Measurements from ENCODE around the gene HSD11B2.

DNA sequence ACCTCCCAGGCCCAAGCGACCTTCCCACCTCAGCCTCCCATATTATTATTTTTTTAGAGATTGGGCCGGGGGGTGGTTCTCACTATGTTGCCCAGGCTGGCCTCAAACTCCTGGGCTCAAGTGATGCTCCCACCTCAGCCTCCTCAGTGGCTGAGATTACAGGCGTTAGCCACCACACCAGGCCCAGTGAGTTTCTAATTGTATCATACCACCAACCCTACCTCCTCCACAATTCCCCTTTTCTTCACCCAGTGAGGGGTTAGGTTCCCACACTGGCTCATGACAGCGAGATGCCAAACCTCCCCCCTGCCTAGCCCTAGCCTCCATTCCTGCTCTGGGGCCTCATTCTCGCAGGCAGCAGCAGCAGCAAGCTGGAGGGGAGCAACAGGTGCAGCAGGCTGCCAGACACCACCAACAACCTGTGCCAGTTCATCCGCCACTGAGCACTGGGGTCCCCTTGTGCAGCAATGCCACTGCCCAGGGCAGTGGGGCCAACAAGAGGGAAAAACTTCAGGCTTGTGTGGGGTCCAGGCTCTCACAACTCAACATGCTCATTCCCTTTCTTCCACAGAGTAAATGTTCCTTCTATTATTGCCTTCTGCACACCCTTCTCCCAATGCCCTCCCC is 41.0 kb downstream of the HSD11B2 start:
- TF ChIP-seq, protein P1, sequence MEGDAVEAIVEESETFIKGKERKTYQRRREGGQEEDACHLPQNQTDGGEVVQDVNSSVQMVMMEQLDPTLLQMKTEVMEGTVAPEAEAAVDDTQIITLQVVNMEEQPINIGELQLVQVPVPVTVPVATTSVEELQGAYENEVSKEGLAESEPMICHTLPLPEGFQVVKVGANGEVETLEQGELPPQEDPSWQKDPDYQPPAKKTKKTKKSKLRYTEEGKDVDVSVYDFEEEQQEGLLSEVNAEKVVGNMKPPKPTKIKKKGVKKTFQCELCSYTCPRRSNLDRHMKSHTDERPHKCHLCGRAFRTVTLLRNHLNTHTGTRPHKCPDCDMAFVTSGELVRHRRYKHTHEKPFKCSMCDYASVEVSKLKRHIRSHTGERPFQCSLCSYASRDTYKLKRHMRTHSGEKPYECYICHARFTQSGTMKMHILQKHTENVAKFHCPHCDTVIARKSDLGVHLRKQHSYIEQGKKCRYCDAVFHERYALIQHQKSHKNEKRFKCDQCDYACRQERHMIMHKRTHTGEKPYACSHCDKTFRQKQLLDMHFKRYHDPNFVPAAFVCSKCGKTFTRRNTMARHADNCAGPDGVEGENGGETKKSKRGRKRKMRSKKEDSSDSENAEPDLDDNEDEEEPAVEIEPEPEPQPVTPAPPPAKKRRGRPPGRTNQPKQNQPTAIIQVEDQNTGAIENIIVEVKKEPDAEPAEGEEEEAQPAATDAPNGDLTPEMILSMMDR (conservative IDR thresholded peaks at IDR 0.05; ENCODE audit: low read depth, low read length): no peak
- no peak for TF ChIP-seq EZH2 (IDR thresholded peaks at IDR 0.05; ENCODE audit: low read length, unreplicated experiment)
